ENCODE data around the gene GRIA2.

The GRIA2 gene

DNA sequence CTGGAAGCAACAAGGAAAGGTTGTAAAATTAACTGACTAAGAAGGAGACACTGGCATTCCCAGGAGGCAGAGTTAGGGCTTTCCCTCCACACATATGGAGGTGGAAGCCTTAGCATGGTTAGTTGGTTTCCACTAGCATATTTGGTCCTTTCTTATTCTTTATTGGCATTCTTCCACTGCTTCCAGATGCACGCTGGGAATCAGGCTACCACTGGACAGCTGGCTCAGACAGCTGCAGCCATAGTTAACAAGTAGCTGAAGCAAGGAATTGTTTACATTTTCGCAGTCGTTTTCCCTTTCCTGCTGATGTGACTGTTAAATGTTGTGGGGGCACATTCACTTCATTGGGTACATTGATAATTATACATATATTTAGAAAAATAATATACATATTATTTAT lies 169.2 kb downstream of the GRIA2 start:
- H3K4me3 ChIP-seq (ENCODE audit: low read length): no peak overlapping the region
- DNase-seq (ENCODE audit: low read depth): no peak
- TF ChIP-seq, protein P1, sequence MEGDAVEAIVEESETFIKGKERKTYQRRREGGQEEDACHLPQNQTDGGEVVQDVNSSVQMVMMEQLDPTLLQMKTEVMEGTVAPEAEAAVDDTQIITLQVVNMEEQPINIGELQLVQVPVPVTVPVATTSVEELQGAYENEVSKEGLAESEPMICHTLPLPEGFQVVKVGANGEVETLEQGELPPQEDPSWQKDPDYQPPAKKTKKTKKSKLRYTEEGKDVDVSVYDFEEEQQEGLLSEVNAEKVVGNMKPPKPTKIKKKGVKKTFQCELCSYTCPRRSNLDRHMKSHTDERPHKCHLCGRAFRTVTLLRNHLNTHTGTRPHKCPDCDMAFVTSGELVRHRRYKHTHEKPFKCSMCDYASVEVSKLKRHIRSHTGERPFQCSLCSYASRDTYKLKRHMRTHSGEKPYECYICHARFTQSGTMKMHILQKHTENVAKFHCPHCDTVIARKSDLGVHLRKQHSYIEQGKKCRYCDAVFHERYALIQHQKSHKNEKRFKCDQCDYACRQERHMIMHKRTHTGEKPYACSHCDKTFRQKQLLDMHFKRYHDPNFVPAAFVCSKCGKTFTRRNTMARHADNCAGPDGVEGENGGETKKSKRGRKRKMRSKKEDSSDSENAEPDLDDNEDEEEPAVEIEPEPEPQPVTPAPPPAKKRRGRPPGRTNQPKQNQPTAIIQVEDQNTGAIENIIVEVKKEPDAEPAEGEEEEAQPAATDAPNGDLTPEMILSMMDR (IDR thresholded peaks at IDR 0.05; ENCODE audit: insufficient read depth, low read depth, low read length, missing control alignments): no peak

DNA sequence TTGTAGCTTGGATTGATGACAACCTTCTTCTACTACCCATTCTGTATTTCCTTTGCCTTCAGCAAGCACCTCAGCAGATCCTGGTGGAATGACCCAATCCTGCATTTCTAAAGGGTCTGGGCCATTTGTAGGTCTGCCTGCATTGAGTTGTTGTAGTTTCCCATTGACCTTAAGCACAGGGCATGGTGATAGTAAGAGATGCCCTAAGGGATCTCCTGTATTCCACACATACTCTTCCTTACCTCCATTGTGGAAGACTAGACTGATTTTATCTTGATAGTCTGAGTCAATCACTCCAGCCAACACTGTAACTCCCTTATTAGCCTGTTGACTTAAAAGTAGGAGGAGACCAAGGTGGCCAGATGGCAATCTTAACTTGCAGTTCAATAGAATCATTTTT lies 184.5 kb downstream of the GRIA2 start:
- DNase-seq (ENCODE audit: low read depth): no peak
- no peak overlapping the region for H3K4me3 ChIP-seq (ENCODE audit: low read length)
- TF ChIP-seq, protein P1 (IDR thresholded peaks at IDR 0.05; ENCODE audit: insufficient read depth, low read depth, low read length, missing control alignments): no peak
